SK-N-MC (cell line): ENCODE measurements around the gene MAML3.
"Not testable (repeated sequence)": the region's sequence is repeated elsewhere in the genome, so short reads cannot be mapped to it uniquely, and the experiment has no call there.

Source experiments
- EZH2 ChIP-seq: fragments of 200-600 bp; sonication (generic); IDR thresholded peaks from one replicate; pipeline ENCODE4 v1.6.1; 2017; ENCODE audit warnings: antibody characterized with exemption
- FOXP2 ChIP-seq: optimal IDR thresholded peaks from 2 replicates; pipeline ENCODE3; 2011; ENCODE audit warnings: mild to moderate bottlenecking, moderate library complexity; ENCODE audit not compliant: insufficient read depth; ENCODE audit errors: extremely low read length, control extremely low read depth
- POLR2AphosphoS5 ChIP-seq: IDR thresholded peaks from 2 replicates; pipeline ENCODE4 v1.6.1; 2012; ENCODE audit warnings: mild to moderate bottlenecking, low read depth, low read length, borderline replicate concordance

- not testable (repeated sequence) for TF ChIP-seq EZH2, POLR2AphosphoS5, FOXP2
These were observed 455.6 kb downstream of the MAML3 start for GRCh38 chr4:139698167-139698925.
